ENCODE measurements around the gene TPSG1.

The TPSG1 gene

GRCh38 chr16:1177053-1177452 is 48.0 kb downstream of the TPSG1 start:
- DNase-seq (ENCODE audit: low read depth, low spot score), result no peak

GRCh38 chr16:1176280-1176897 is 48.7 kb downstream of the TPSG1 start:
- no peak for DNase-seq (ENCODE audit: low read depth, low spot score)

GRCh38 chr16:1175566-1176279 is 49.3 kb downstream of the TPSG1 start:
- DNase-seq (ENCODE audit: low read depth, low spot score), result no peak

GRCh38 chr16:1174477-1175357 is 50.4 kb downstream of the TPSG1 start:
- no peak for DNase-seq (ENCODE audit: low read depth, low spot score)

- no peak for DNase-seq (ENCODE audit: low read depth, low spot score)
These were observed 51.1 kb downstream of the TPSG1 start for GRCh38 chr16:1173788-1174451.

GRCh38 chr16:1172651-1173050 is 52.4 kb downstream of the TPSG1 start:
- DNase-seq (ENCODE audit: low read depth, low spot score), result no peak

GRCh38 chr16:1171854-1172428 is 53.1 kb downstream of the TPSG1 start:
- DNase-seq (ENCODE audit: low read depth, low spot score), result no peak
